ENCODE data around the gene COL6A3.

COL6A3 gene

GRCh38 chr2:237413777-237414661 lies at the start of gene COL6A3:
TSS of gene COL6A3 (minus strand) at chr2:237414164. CDS start at chr2:237396817, 17,347 bp downstream.
- Mint-ChIP-seq H3K9me3 (no peaks in the 10 kb centered on the region), H3K4me1 (ENCODE audit: low read depth) (no peaks in the 10 kb centered on the region), H3K27ac (no peak within 1 kb of the TSS), H3K36me3 (ENCODE audit: low read depth) (no peaks in the 10 kb centered on the region), H3K27me3 (peaks cover 13% of the 10 kb centered on the region), H3K4me3 (no peak within 1 kb of the TSS)
- intact Hi-C loops (cut with micrococcal nuclease), result no loop called here

- Mint-ChIP-seq H3K4me1 (ENCODE audit: low read depth) (no peaks in the 10 kb centered on the region), H3K27me3 (peaks cover 4% of the 10 kb centered on the region), H3K27ac (no peak overlapping the region), H3K4me3 (no peak overlapping the region), H3K36me3 (ENCODE audit: low read depth) (no peaks in the 10 kb centered on the region), H3K9me3 (no peaks in the 10 kb centered on the region)
- intact Hi-C loops (cut with micrococcal nuclease), result no loop called here
Measured at GRCh38 chr2:237459741-237460174, 45.8 kb upstream of the COL6A3 start.

GRCh38 chr2:237459226-237459625 lies 45.3 kb upstream of the COL6A3 start:
- H3K27ac Mint-ChIP-seq, result no peak overlapping the region
- no peaks in the 10 kb centered on the region for H3K36me3 Mint-ChIP-seq (ENCODE audit: low read depth)
- peaks cover 4% of the 10 kb centered on the region for H3K27me3 Mint-ChIP-seq
- intact Hi-C loops (cut with micrococcal nuclease), result no loop called here
- no peaks in the 10 kb centered on the region for H3K9me3 Mint-ChIP-seq
- H3K4me1 Mint-ChIP-seq (ENCODE audit: low read depth), result no peaks in the 10 kb centered on the region
- H3K4me3 Mint-ChIP-seq, result no peak overlapping the region

- intact Hi-C loops (cut with micrococcal nuclease), result no loop called here
- Mint-ChIP-seq H3K27me3 (peaks cover 4% of the 10 kb centered on the region), H3K4me1 (ENCODE audit: low read depth) (no peaks in the 10 kb centered on the region), H3K27ac (no peak overlapping the region), H3K36me3 (ENCODE audit: low read depth) (no peaks in the 10 kb centered on the region), H3K9me3 (no peaks in the 10 kb centered on the region), H3K4me3 (no peak overlapping the region)
Measured at GRCh38 chr2:237458519-237458918, 44.6 kb upstream of the COL6A3 start.

GRCh38 chr2:237457388-237457941 lies 43.5 kb upstream of the COL6A3 start:
- Mint-ChIP-seq H3K27ac (no peak overlapping the region), H3K4me1 (ENCODE audit: low read depth) (no peaks in the 10 kb centered on the region), H3K4me3 (no peak overlapping the region), H3K27me3 (peaks cover 4% of the 10 kb centered on the region), H3K9me3 (no peaks in the 10 kb centered on the region), H3K36me3 (ENCODE audit: low read depth) (no peaks in the 10 kb centered on the region)
- intact Hi-C loops (cut with micrococcal nuclease), result no loop called here

GRCh38 chr2:237456200-237456843 lies 42.4 kb upstream of the COL6A3 start:
- H3K36me3 Mint-ChIP-seq (ENCODE audit: low read depth), result no peaks in the 10 kb centered on the region
- no peaks in the 10 kb centered on the region for H3K4me1 Mint-ChIP-seq (ENCODE audit: low read depth)
- intact Hi-C loops (cut with micrococcal nuclease), result no loop called here
- H3K9me3 Mint-ChIP-seq, result no peaks in the 10 kb centered on the region
- peaks cover 4% of the 10 kb centered on the region for H3K27me3 Mint-ChIP-seq
- H3K4me3 Mint-ChIP-seq, result no peak overlapping the region
- no peak overlapping the region for H3K27ac Mint-ChIP-seq

- intact Hi-C loops (cut with micrococcal nuclease), result no loop called here
- Mint-ChIP-seq H3K36me3 (ENCODE audit: low read depth) (no peaks in the 10 kb centered on the region), H3K4me1 (ENCODE audit: low read depth) (no peaks in the 10 kb centered on the region), H3K27me3 (peaks cover 4% of the 10 kb centered on the region), H3K9me3 (no peaks in the 10 kb centered on the region), H3K27ac (no peak overlapping the region), H3K4me3 (no peak overlapping the region)
Measured at GRCh38 chr2:237455764-237456163, 41.8 kb upstream of the COL6A3 start.

- H3K4me3 Mint-ChIP-seq, result no peak overlapping the region
- H3K9me3 Mint-ChIP-seq, result no peaks in the 10 kb centered on the region
- no peak overlapping the region for H3K27ac Mint-ChIP-seq
Measured at GRCh38 chr2:237453671-237454070, 39.7 kb upstream of the COL6A3 start.

GRCh38 chr2:237452861-237453260 lies 38.9 kb upstream of the COL6A3 start:
- Mint-ChIP-seq H3K4me1 (ENCODE audit: low read depth) (peaks cover 9% of the 10 kb centered on the region), H3K36me3 (ENCODE audit: low read depth) (no peaks in the 10 kb centered on the region), H3K27me3 (peaks cover 12% of the 10 kb centered on the region), H3K27ac (no peak overlapping the region), H3K4me3 (no peak overlapping the region), H3K9me3 (no peaks in the 10 kb centered on the region)
- intact Hi-C loops (cut with micrococcal nuclease), result no loop called here

More at GRCh38 chr2:237453671-237454070, 39.7 kb upstream of the COL6A3 start:
- Mint-ChIP-seq H3K4me1 (ENCODE audit: low read depth) (peaks cover 9% of the 10 kb centered on the region), H3K27me3 (peaks cover 12% of the 10 kb centered on the region), H3K36me3 (ENCODE audit: low read depth) (no peaks in the 10 kb centered on the region)
- intact Hi-C loops (cut with micrococcal nuclease), result no loop called here

- Mint-ChIP-seq H3K27ac (no peak overlapping the region), H3K36me3 (ENCODE audit: low read depth) (no peaks in the 10 kb centered on the region), H3K9me3 (no peaks in the 10 kb centered on the region), H3K4me1 (ENCODE audit: low read depth) (peaks cover 9% of the 10 kb centered on the region), H3K4me3 (no peak overlapping the region), H3K27me3 (peaks cover 13% of the 10 kb centered on the region)
- intact Hi-C loops (cut with micrococcal nuclease), result no loop called here
Measured at GRCh38 chr2:237451643-237452469, 37.9 kb upstream of the COL6A3 start.

GRCh38 chr2:237450583-237450982 lies 36.6 kb upstream of the COL6A3 start:
- H3K27me3 Mint-ChIP-seq, result peaks cover 13% of the 10 kb centered on the region
- intact Hi-C loops (cut with micrococcal nuclease), result no loop called here
- H3K36me3 Mint-ChIP-seq (ENCODE audit: low read depth), result no peaks in the 10 kb centered on the region
- no peak overlapping the region for H3K4me3 Mint-ChIP-seq
- no peak overlapping the region for H3K27ac Mint-ChIP-seq
- H3K9me3 Mint-ChIP-seq, result no peaks in the 10 kb centered on the region
- H3K4me1 Mint-ChIP-seq (ENCODE audit: low read depth), result peaks cover 9% of the 10 kb centered on the region

- intact Hi-C loops (cut with micrococcal nuclease), result no loop called here
- Mint-ChIP-seq H3K27ac (no peak overlapping the region), H3K4me3 (no peak overlapping the region), H3K36me3 (ENCODE audit: low read depth) (no peaks in the 10 kb centered on the region), H3K9me3 (no peaks in the 10 kb centered on the region), H3K27me3 (peaks cover 13% of the 10 kb centered on the region), H3K4me1 (ENCODE audit: low read depth) (peaks cover 9% of the 10 kb centered on the region)
Measured at GRCh38 chr2:237450108-237450507, 36.1 kb upstream of the COL6A3 start.

GRCh38 chr2:237449193-237449881 lies 35.4 kb upstream of the COL6A3 start:
- peaks cover 9% of the 10 kb centered on the region for H3K4me1 Mint-ChIP-seq (ENCODE audit: low read depth)
- H3K36me3 Mint-ChIP-seq (ENCODE audit: low read depth), result no peaks in the 10 kb centered on the region
- intact Hi-C loops (cut with micrococcal nuclease), result no loop called here
- no peak overlapping the region for H3K27ac Mint-ChIP-seq
- no peak overlapping the region for H3K4me3 Mint-ChIP-seq
- H3K27me3 Mint-ChIP-seq, result peaks cover 13% of the 10 kb centered on the region
- H3K9me3 Mint-ChIP-seq, result no peaks in the 10 kb centered on the region
